Measurements from ENCODE around the gene LGALS14.

DNA sequence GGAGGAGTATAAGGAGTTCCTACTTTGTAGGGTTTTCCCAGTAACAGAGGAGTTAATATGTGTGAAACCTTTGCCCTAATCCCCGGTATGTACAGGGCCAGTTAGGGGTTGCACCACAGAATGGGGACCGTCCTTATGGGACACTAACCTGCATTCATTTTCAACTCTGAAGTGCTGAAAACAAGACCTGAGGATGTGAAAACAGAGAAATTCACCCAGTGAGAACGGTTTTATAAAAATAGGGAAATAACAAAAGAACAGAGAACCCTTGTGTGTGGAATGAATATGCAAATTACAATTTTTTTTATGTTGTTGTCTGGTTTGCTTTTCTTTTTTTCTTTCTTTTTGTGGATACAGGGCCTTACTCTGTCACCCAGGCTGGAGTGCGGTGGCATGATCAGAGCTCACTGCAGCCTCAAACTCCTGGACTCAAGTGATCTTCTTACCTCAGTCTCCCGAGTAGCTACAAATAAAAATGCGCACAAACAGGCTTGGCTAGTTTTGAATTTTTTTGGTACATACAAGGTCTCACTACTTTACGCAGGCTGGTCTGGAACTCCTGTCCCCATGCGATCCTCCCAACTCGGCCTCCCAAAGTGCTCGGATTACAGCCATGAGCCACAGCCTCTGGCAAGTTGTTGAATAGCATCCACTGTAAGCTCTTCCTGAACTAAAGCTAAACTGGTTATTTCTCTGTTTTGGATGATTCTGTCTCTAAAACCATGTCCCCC, 23.0 kb downstream of the LGALS14 start:
- TF ChIP-seq, protein P1, sequence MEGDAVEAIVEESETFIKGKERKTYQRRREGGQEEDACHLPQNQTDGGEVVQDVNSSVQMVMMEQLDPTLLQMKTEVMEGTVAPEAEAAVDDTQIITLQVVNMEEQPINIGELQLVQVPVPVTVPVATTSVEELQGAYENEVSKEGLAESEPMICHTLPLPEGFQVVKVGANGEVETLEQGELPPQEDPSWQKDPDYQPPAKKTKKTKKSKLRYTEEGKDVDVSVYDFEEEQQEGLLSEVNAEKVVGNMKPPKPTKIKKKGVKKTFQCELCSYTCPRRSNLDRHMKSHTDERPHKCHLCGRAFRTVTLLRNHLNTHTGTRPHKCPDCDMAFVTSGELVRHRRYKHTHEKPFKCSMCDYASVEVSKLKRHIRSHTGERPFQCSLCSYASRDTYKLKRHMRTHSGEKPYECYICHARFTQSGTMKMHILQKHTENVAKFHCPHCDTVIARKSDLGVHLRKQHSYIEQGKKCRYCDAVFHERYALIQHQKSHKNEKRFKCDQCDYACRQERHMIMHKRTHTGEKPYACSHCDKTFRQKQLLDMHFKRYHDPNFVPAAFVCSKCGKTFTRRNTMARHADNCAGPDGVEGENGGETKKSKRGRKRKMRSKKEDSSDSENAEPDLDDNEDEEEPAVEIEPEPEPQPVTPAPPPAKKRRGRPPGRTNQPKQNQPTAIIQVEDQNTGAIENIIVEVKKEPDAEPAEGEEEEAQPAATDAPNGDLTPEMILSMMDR (IDR thresholded peaks at IDR 0.05; ENCODE audit: insufficient read depth, low read depth, low read length), result no peak
- no peak for TF ChIP-seq EZH2 (IDR thresholded peaks at IDR 0.05; ENCODE audit: insufficient read depth, low read length)
